B cell (primary cell): ENCODE results near the gene TACC3. TPM values are rescaled to one million over a fixed set of nuclear protein-coding genes. Genes with fewer than 3 reads are reported as not detected.

Experiments used
- ATAC-seq: fragments of 200-7000 bp; cut with Tn5 transposase; one replicate; pipeline ENCODE4 v1.10.0; 2021; ENCODE audit warnings: low read depth, mild to moderate bottlenecking, moderate number of reproducible peaks, moderate library complexity
- CTCF ChIA-PET: fragments of 350-600 bp; sonication (Branson Sonifier 250); formaldehyde crosslinking; loops from one replicate; lab custom pipeline; 2021; ENCODE audit warnings: antibody characterized with exemption, inconsistent platforms; lab: Charles Lee
- POLR2A ChIA-PET: fragments of 350-600 bp; sonication (Branson Sonifier 250); formaldehyde crosslinking; loops from one replicate; lab custom pipeline; 2021; ENCODE audit warnings: antibody characterized with exemption; lab: Charles Lee
- DNase-seq: peaks from one replicate; pipeline ENCODE4 v3.0.0; 2013
- H2AFZ ChIP-seq: 2 replicates; pipeline ENCODE4 v1.6.1; 2012; ENCODE audit warnings: mild to moderate bottlenecking, low read depth, low read length; ENCODE audit not compliant: insufficient read depth, poor library complexity, severe bottlenecking
- H3K27ac ChIP-seq, 2 donors: 1 replicate in 1 of 2; 2 replicates in 1 of 2; pipeline ENCODE4 v1.5.1; 2012 to 2013; ENCODE audit warnings: low read length in 2 of 2, mild to moderate bottlenecking in 2 of 2, moderate library complexity in 1 of 2
- H3K27me3 ChIP-seq, 4 experiments: fragments of 200-600 bp in 1 of 4; sonication (generic) in 1 of 4; replicated peaks in 1 of 4; 1 replicate in 2 of 4; 2 replicates in 2 of 4; pipeline versions ENCODE4 v1.6.1 to v1.7.0; 2013 to 2016; ENCODE audit warnings: low read length in 3 of 4, mild to moderate bottlenecking in 2 of 4, mixed read lengths in 1 of 4, moderate library complexity in 1 of 4; ENCODE audit not compliant: insufficient read depth in 4 of 4, control insufficient read depth in 3 of 4; ENCODE audit errors: control extremely low read depth in 1 of 4
- H3K36me3 ChIP-seq, 2 experiments: replicated peaks in 1 of 2; 1 replicate in 1 of 2; 2 replicates in 1 of 2; pipeline versions ENCODE4 v1.6.1 to v1.7.1; 2013; ENCODE audit warnings: low read length in 1 of 2; ENCODE audit not compliant: insufficient read depth in 2 of 2, control insufficient read depth in 1 of 2; ENCODE audit errors: control extremely low read depth in 1 of 2, extremely low read depth in 1 of 2
- H3K4me1 ChIP-seq, 2 donors: fragments of 200-600 bp in 1 of 2; sonication (generic) in 1 of 2; 1 replicate in 1 of 2; 2 replicates in 1 of 2; pipeline versions ENCODE4 v1.5.1 to v1.6.1; 2013 to 2017; ENCODE audit warnings: low read length in 2 of 2; ENCODE audit not compliant: control insufficient read depth in 2 of 2, insufficient read depth in 2 of 2
- H3K4me2 ChIP-seq: replicated peaks from 2 replicates; pipeline ENCODE3; 2012; ENCODE audit warnings: mild to moderate bottlenecking, low read depth, low read length; ENCODE audit not compliant: poor library complexity, severe bottlenecking
- H3K4me3 ChIP-seq, 5 experiments: fragments of 200-600 bp in 1 of 5; sonication (generic) in 1 of 5; 1 replicate in 3 of 5; 2 replicates in 2 of 5; pipeline versions ENCODE4 v1.5.1 to v1.7.0; 2011 to 2016; ENCODE audit warnings: low read length in 4 of 5, mild to moderate bottlenecking in 4 of 5, low read depth in 2 of 5, control low read depth in 1 of 5, moderate library complexity in 1 of 5; ENCODE audit not compliant: insufficient read depth in 1 of 5; ENCODE audit errors: control extremely low read depth in 1 of 5, extremely low read depth in 1 of 5
- H3K79me2 ChIP-seq: fragments of 200-600 bp; sonication (generic); one replicate; pipeline ENCODE4 v1.6.0; 2016; ENCODE audit warnings: low read length; ENCODE audit not compliant: control insufficient read depth, insufficient read depth
- H3K9ac ChIP-seq: fragments of 200-600 bp; sonication (generic); 2 replicates; pipeline ENCODE4 v1.6.1; 2017; ENCODE audit warnings: mild to moderate bottlenecking, low read length, moderate library complexity
- H3K9me3 ChIP-seq, 3 donors: one replicate each; pipeline versions ENCODE4 v1.6.1 to v1.7.1; 2013; ENCODE audit warnings: low read length in 2 of 3; ENCODE audit not compliant: control insufficient read depth in 2 of 3, insufficient read depth in 1 of 3; ENCODE audit errors: control extremely low read depth in 1 of 3
- H4K20me1 ChIP-seq: 2 replicates; pipeline ENCODE4 v1.6.0; 2012; ENCODE audit warnings: mild to moderate bottlenecking, low read length; ENCODE audit not compliant: insufficient read depth, control insufficient read depth, poor library complexity, severe bottlenecking
- H3K27ac Mint-ChIP-seq: one replicate; pipeline ENCODE4 v1.8.0; 2021; ENCODE audit warnings: mixed read lengths
- H3K27me3 Mint-ChIP-seq: one replicate; pipeline ENCODE4 v1.8.0; 2021; ENCODE audit warnings: mixed read lengths
- H3K4me1 Mint-ChIP-seq: one replicate; pipeline ENCODE4 v1.8.0; 2021; ENCODE audit warnings: mixed read lengths
- H3K4me3 Mint-ChIP-seq: one replicate; pipeline ENCODE4 v1.8.0; 2021; ENCODE audit warnings: mixed read lengths
- H3K9me3 Mint-ChIP-seq: one replicate; pipeline ENCODE4 v1.8.0; 2022; ENCODE audit warnings: mixed read lengths; ENCODE audit not compliant: insufficient read depth
- EZH2 ChIP-seq: IDR thresholded peaks from 2 replicates; pipeline ENCODE4 v1.6.1; 2012; ENCODE audit warnings: borderline replicate concordance, low read depth, mild to moderate bottlenecking, moderate library complexity, low read length; ENCODE audit not compliant: insufficient read depth, poor library complexity, severe bottlenecking
- WGBS: methylation state at CpG from one replicate; pipeline ENCODE4 v1.1.5; 2013; ENCODE audit warnings: missing lambda C conversion rate; ENCODE audit not compliant: insufficient coverage; 5-methylcytosine and 5-hydroxymethylcytosine counted together
- intact Hi-C: fragments of 100-400 bp; cut with micrococcal nuclease; formaldehyde crosslinking; loops from one replicate; pipeline ENCODE4 v1.10.0; 2022
- polyA plus RNA-seq: library from polyadenylated mRNA; depleted of rRNA; stranded (reverse); fragments of >200 nt; gene quantifications from 2 replicates; pipeline ENCODE4 v1.2.3, GENCODE V29; 2012
- total RNA-seq, 2 donors: library from RNA; stranded (reverse); fragments of 120-200 nt in 1 of 2; gene quantifications; 1 replicate in 1 of 2; 2 replicates in 1 of 2; pipeline versions ENCODE4 v1.2.3 to v1.2.4, GENCODE V29; 2013 to 2022
- TF ChIP-seq, protein P1 (sequence below): fragments of 200-600 bp; IDR thresholded peaks from one replicate; pipeline ENCODE4 v1.8.0; 2022; ENCODE audit warnings: antibody characterized with exemption, mild to moderate bottlenecking

The TACC3 gene
- total and polyA plus RNA-seq, 2 donors (not counting 1 experiment from before 2014, with no cell fraction given): 29.5 to 47.9 TPM

DNA sequence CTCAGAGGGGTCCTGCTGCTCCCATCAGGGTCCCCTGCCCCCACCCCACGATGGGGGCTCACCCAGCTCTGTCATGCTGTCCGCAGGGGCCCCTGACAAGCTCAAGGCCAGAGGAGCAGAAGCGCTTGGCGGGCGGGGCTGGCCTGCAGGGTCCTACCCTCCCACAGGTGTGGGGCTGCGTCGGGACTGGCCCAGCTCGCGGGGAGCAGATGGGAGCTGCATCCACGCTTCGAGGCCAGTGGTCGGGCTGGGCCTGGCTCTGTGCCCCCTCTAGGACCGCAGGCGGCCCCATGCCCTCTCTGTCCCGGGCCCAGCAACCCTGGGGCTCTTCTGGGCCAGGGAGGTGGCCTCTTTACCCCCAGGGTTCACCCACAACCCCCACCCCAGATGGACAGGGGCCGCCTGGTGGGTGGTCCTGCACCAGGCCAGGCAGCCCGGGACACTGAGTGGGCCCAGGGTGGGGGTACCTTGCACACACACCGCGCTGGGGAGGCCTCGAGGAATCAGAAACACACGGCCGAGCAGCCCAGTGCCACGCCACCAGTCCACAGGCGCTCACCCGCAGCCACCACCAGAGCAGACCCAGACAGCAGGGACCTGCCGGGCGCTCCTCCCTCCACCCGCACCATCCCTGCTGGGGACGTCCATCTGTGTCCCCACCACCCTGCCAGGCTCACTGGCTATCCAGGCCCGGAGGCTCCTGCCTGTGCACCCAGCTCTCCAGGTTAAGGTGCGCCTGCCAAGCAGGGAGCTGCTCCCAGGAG is 30.0 kb downstream of the TACC3 start:
- Histone ChIP-seq H3K36me3 (no peaks in the 10 kb centered on the region), H3K9me3 (no peaks in the 10 kb centered on the region), H3K4me2 (no peak overlapping the region), H3K4me1 (peaks cover 14 to 25% of the 10 kb centered on the region in 2 donors), H2AFZ (no peak overlapping the region), H3K9ac (no peak overlapping the region), H3K27ac (no peak overlapping the region), H3K4me3 (no peak overlapping the region), H3K27me3 (peaks cover 0 to 16% (median 0%) of the 10 kb centered on the region in 4 experiments), H3K79me2 (no peaks in the 10 kb centered on the region), H4K20me1 (no peaks in the 10 kb centered on the region)
- WGBS: 88% methylated on average over 28 of the region's 31 CpGs
- no peaks in the 10 kb centered on the region for H3K27me3 Mint-ChIP-seq
- DNase-seq (no peak), ATAC-seq (no peak)
- H3K4me3 Mint-ChIP-seq: no peak overlapping the region
- no peak for TF ChIP-seq EZH2
- TF ChIP-seq, protein P1, sequence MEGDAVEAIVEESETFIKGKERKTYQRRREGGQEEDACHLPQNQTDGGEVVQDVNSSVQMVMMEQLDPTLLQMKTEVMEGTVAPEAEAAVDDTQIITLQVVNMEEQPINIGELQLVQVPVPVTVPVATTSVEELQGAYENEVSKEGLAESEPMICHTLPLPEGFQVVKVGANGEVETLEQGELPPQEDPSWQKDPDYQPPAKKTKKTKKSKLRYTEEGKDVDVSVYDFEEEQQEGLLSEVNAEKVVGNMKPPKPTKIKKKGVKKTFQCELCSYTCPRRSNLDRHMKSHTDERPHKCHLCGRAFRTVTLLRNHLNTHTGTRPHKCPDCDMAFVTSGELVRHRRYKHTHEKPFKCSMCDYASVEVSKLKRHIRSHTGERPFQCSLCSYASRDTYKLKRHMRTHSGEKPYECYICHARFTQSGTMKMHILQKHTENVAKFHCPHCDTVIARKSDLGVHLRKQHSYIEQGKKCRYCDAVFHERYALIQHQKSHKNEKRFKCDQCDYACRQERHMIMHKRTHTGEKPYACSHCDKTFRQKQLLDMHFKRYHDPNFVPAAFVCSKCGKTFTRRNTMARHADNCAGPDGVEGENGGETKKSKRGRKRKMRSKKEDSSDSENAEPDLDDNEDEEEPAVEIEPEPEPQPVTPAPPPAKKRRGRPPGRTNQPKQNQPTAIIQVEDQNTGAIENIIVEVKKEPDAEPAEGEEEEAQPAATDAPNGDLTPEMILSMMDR: no peak
- CTCF ChIA-PET: interaction anchor here (0.6 to 2.1 kb wide), 3 partner anchors 57 to 149 kb away, joined by 3 to 6 read pairs (median 4); no protein-coding TSS in a partner anchor
- peaks cover 7% of the 10 kb centered on the region for H3K4me1 Mint-ChIP-seq
- intact Hi-C loops: no loop called here
- no peak overlapping the region for H3K27ac Mint-ChIP-seq
- no peaks in the 10 kb centered on the region for H3K9me3 Mint-ChIP-seq
- POLR2A ChIA-PET: no interaction called here

DNA sequence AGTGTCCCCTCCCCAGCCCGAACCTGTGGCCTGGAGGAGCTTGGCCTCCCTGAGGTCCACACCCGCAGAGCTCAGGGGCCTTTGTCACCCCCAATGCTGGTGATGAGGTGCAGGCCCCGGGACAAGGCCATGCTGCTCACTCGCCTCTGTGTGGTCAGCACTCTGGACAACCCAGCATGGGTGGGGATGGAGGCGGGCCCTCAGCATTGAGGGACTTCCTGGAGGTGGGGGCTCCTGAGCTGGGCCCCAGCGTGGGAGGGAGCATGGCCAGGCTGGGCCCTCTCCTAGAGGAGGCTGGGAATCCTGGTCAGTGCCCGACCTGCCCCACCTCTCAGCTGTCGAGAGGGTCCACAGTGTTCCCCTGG is 30.6 kb downstream of the TACC3 start:
- POLR2A ChIA-PET: no interaction called here

More for the DNA sequence above, 30.6 kb downstream of the TACC3 start:
- CTCF ChIA-PET: interaction anchor here (0.6 to 2.1 kb wide), 3 partner anchors 56 to 149 kb away, joined by 3 to 6 read pairs (median 4); no protein-coding TSS in a partner anchor
- ATAC-seq (no peak), DNase-seq (no peak)
- peaks cover 14 to 22% of the 10 kb centered on the region in 2 donors for H3K4me1 ChIP-seq
- no peaks in the 10 kb centered on the region for H3K27me3 Mint-ChIP-seq
- H3K79me2 ChIP-seq: no peaks in the 10 kb centered on the region
- H3K4me3 Mint-ChIP-seq: no peak overlapping the region
- H3K4me2 ChIP-seq: no peak overlapping the region
- no peaks in the 10 kb centered on the region for H4K20me1 ChIP-seq
- H3K27ac Mint-ChIP-seq: no peak overlapping the region
- no peak overlapping the region for H3K27ac ChIP-seq
- H3K9ac ChIP-seq: no peak overlapping the region
- TF ChIP-seq, protein P1: no peak
- TF ChIP-seq EZH2: no peak
- H2AFZ ChIP-seq: no peak overlapping the region
- peaks cover 7% of the 10 kb centered on the region for H3K4me1 Mint-ChIP-seq
- no peak overlapping the region for H3K4me3 ChIP-seq
- H3K9me3 ChIP-seq: no peaks in the 10 kb centered on the region
- no peaks in the 10 kb centered on the region for H3K9me3 Mint-ChIP-seq
- 80% methylated on average over 8 of the region's 8 CpGs for WGBS
- intact Hi-C loops: no loop called here
- H3K27me3 ChIP-seq: peaks cover 0 to 16% (median 0%) of the 10 kb centered on the region in 4 experiments
- H3K36me3 ChIP-seq: no peaks in the 10 kb centered on the region
